Karpas-422 (cell line): ENCODE results near the gene ASIC5. TPM values are rescaled to one million over a fixed set of nuclear protein-coding genes. Genes with fewer than 3 reads are reported as not detected.
A peak's percentile ranks its signal among the peaks of the same experiment; 100 is the strongest.

Experiments used
- DNase-seq: peaks from one replicate; pipeline ENCODE4 v3.0.0-alpha.2; 2015
- H2AFZ ChIP-seq: fragments of 200-600 bp; sonication (generic); 2 replicates; pipeline ENCODE4 v1.6.1; 2014; ENCODE audit warnings: antibody characterized with exemption, low read length, mixed read lengths
- H3K27ac ChIP-seq: fragments of 200-600 bp; sonication (generic); 2 replicates; pipeline ENCODE4 v1.5.1; 2014; ENCODE audit warnings: mild to moderate bottlenecking, low read length, moderate library complexity
- H3K27me3 ChIP-seq: fragments of 200-600 bp; sonication (generic); 2 replicates; pipeline ENCODE4 v1.6.1; 2014; ENCODE audit warnings: low read length, mixed read lengths
- H3K36me3 ChIP-seq: fragments of 200-600 bp; sonication (generic); 2 replicates; pipeline ENCODE4 v1.6.1; 2014; ENCODE audit warnings: low read length, mixed read lengths; ENCODE audit not compliant: insufficient read depth
- H3K4me1 ChIP-seq: fragments of 200-600 bp; sonication (generic); 2 replicates; pipeline ENCODE4 v1.6.1; 2014; ENCODE audit warnings: mild to moderate bottlenecking, low read length, mixed read lengths
- H3K4me2 ChIP-seq: fragments of 200-600 bp; sonication (generic); 2 replicates; pipeline ENCODE4 v1.6.1; 2014; ENCODE audit warnings: low read length, low read depth, mild to moderate bottlenecking; ENCODE audit not compliant: poor library complexity, severe bottlenecking
- H3K4me3 ChIP-seq: fragments of 200-600 bp; sonication (generic); 2 replicates; pipeline ENCODE4 v1.5.1; 2014; ENCODE audit warnings: mild to moderate bottlenecking, antibody characterized with exemption, low read length, mixed read lengths
- H3K79me2 ChIP-seq: fragments of 200-600 bp; sonication (generic); 2 replicates; pipeline ENCODE4 v1.6.1; 2014; ENCODE audit warnings: mild to moderate bottlenecking, low read length, mixed read lengths
- H3K9ac ChIP-seq: fragments of 200-600 bp; sonication (generic); 2 replicates; pipeline ENCODE4 v1.6.0; 2014; ENCODE audit warnings: low read length
- H3K9me2 ChIP-seq: fragments of 200-600 bp; sonication (generic), shearing (Covaris generic); replicated peaks from 2 replicates; pipeline ENCODE4 v1.6.0; 2014; ENCODE audit warnings: mild to moderate bottlenecking, low read length, moderate library complexity; ENCODE audit not compliant: insufficient read depth
- H3K9me3 ChIP-seq: fragments of 300-700, 200-600 bp; sonication (generic); 2 replicates; pipeline ENCODE4 v1.6.1; 2014; ENCODE audit warnings: low read length, mixed read lengths
- H4K20me1 ChIP-seq: fragments of 200-600 bp; sonication (generic); 2 replicates; pipeline ENCODE4 v1.6.1; 2014; ENCODE audit warnings: mild to moderate bottlenecking, antibody characterized with exemption, low read length, low read depth; ENCODE audit not compliant: insufficient read depth
- total RNA-seq: library from RNA; depleted of rRNA; stranded (reverse); fragments of >200 nt; shearing (Covaris generic); gene quantifications from 2 replicates; pipeline ENCODE4 v1.2.3, GENCODE V29; 2014; ENCODE audit warnings: low replicate concordance

The ASIC5 gene
- total RNA-seq, 1 experiment from 2014 or later = not detected

DNA sequence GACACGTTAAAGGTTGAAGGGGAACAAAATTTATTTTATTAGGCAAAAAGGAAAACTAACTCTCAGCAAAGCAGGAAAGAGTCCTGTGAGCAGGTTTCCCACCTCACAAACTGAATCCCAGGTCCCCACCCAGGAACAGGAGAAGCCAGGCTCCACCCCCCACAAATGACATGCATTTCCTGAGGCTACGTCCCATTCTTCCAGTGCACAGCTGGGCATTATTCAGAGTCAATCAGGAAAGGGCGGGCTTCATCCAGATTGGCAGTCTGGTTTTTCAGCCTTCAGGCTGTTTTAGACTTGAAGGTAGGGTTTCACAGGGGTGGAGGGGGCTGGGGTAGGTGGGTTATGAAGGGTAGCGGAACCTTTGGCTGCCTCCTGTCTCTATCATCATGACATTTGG is 11.9 kb upstream of the ASIC5 start:
- Histone ChIP-seq H3K9ac (no peak overlapping the region), H3K27ac (no peak overlapping the region), H3K27me3 (peaks cover 3% of the 10 kb centered on the region; the same call in 1 of the 2 replicates), H3K4me2 (no peak overlapping the region), H3K4me1 (peaks cover 6% of the 10 kb centered on the region), H3K36me3 (no peaks in the 10 kb centered on the region), H2AFZ (no peak overlapping the region), H3K4me3 (no peak overlapping the region), H3K9me3 (peaks cover 17% of the 10 kb centered on the region; the same call in 1 of the 2 replicates), H3K79me2 (no peaks in the 10 kb centered on the region), H4K20me1 (no peaks in the 10 kb centered on the region), H3K9me2 (no peaks in the 10 kb centered on the region)
- no peak for DNase-seq

GRCh38 chr4:155875878-155876277 is 9.8 kb upstream of the ASIC5 start:
- no peak overlapping the region for H3K4me3 ChIP-seq
- no peak overlapping the region for H3K27ac ChIP-seq
- DNase-seq = no peak
- H3K36me3 ChIP-seq = no peaks in the 10 kb centered on the region
- no peak overlapping the region for H2AFZ ChIP-seq
- H3K4me1 ChIP-seq = peaks cover 6% of the 10 kb centered on the region
- no peak overlapping the region for H3K9ac ChIP-seq
- no peaks in the 10 kb centered on the region for H4K20me1 ChIP-seq
- no peaks in the 10 kb centered on the region for H3K79me2 ChIP-seq
- H3K9me2 ChIP-seq = no peaks in the 10 kb centered on the region
- H3K9me3 ChIP-seq = peaks cover 17% of the 10 kb centered on the region; the same call in 1 of the 2 replicates
- peaks cover 3% of the 10 kb centered on the region; the same call in 1 of the 2 replicates for H3K27me3 ChIP-seq
- no peak overlapping the region for H3K4me2 ChIP-seq

DNA sequence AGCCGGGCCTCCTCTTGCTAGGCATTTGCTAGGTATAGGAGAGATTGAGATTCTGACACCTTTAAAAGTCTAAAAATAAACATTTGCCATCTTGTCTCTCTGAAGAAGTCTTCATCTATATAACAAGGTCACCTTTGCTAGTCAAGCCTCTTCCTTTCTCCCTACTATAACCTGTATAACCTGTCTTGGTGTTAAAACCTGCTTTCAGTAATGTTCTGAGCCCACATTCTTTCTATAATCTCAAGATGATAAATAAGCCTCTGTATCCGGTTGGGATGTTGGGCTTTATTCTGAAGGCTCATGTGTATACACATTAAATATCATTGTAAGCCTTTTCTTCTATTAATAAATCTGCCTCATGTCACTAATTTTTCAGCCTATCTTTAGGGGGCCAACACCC is 10.2 kb downstream of the ASIC5 start:
- Histone ChIP-seq H3K36me3 (no peaks in the 10 kb centered on the region), H3K9me2 (no peaks in the 10 kb centered on the region), H3K4me2 (no peak overlapping the region), H3K27ac (no peak overlapping the region), H3K4me3 (no peak overlapping the region), H4K20me1 (no peaks in the 10 kb centered on the region), H3K4me1 (peaks cover 14% of the 10 kb centered on the region), H3K27me3 (no peaks in the 10 kb centered on the region), H2AFZ (peak overlapping the region; percentile 9; the same call in 1 of the 2 replicates), H3K9me3 (no peaks in the 10 kb centered on the region), H3K9ac (no peak overlapping the region), H3K79me2 (no peaks in the 10 kb centered on the region)
- no peak for DNase-seq

DNA sequence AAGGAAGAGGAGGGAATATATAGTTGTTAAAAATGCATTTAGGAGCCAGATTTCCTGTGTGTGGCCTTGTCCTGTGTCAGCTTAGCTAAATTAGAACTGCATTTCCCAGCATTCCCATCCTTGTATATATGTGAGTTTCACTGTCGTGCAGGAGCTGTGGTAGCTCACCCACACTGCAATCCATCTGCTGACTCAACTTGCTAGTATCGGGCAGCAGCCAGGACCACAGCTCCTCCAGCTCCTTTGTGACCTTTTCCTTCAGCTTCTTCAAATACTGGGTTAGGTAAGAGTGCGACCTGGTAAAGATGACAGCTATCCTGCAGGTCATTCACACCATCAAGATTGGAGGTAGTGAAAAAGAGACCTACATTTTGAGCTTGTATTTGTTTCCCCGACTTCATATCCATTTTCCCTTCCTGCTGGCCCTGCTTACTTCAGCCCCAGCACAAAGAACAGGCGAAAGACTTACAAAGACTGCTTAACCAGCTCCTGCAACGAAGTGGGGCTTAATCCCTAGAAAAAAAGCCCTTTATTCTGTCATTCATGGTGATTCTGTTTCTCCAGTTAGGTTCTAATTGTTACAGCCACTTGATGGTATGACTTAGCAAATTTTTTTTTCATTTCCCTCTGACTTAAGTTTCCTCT is 11.4 kb downstream of the ASIC5 start:
- Histone ChIP-seq H3K27ac (no peak overlapping the region), H3K27me3 (no peaks in the 10 kb centered on the region), H3K9me3 (no peaks in the 10 kb centered on the region), H3K4me1 (peaks cover 14% of the 10 kb centered on the region), H3K79me2 (no peaks in the 10 kb centered on the region), H2AFZ (peak overlapping the region; percentile 70), H4K20me1 (no peaks in the 10 kb centered on the region), H3K36me3 (no peaks in the 10 kb centered on the region; the same call in 1 of the 2 replicates), H3K9me2 (no peaks in the 10 kb centered on the region), H3K9ac (peak overlapping the region; percentile 8), H3K4me3 (no peak overlapping the region), H3K4me2 (peak overlapping the region; percentile 20)
- no peak for DNase-seq

DNA sequence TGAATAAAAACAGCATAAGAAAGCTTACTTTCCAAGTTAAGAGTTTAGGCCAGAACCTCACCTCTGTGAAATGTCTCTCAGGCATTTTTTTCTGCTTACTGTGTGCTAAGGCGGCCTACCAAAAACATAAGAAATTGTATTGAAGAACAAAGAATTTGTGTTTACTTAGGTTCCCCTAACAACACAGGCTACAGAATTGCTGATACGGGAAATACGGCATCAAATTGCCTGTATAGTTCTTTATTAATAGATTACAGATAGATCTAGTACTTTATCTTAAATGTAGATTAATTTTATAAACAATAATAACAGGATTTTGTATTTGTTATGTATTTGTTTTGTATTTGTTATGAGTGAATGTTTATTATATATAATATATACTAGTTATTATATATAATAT is 12.9 kb downstream of the ASIC5 start:
- Histone ChIP-seq H3K4me1 (peaks cover 14% of the 10 kb centered on the region), H3K4me2 (no peak overlapping the region), H3K79me2 (no peaks in the 10 kb centered on the region), H2AFZ (no peak overlapping the region), H3K4me3 (no peak overlapping the region), H3K36me3 (no peaks in the 10 kb centered on the region; the same call in 1 of the 2 replicates), H3K9me3 (no peaks in the 10 kb centered on the region), H4K20me1 (no peaks in the 10 kb centered on the region), H3K9ac (no peak overlapping the region), H3K9me2 (no peaks in the 10 kb centered on the region), H3K27ac (no peak overlapping the region), H3K27me3 (no peaks in the 10 kb centered on the region; the same call in 1 of the 2 replicates)
- DNase-seq = no peak

- peaks cover 2% of the 10 kb centered on the region; the same call in 1 of the 2 replicates for H3K4me1 ChIP-seq
- H3K27ac ChIP-seq = no peak overlapping the region
- H3K9ac ChIP-seq = no peak overlapping the region
- no peak for DNase-seq
- H3K36me3 ChIP-seq = no peaks in the 10 kb centered on the region; the same call in 1 of the 2 replicates
- H3K9me2 ChIP-seq = no peaks in the 10 kb centered on the region
- H3K9me3 ChIP-seq = 0 out of 2 replicates have a peak, but pooled peaks cover 5% of the 10 kb centered on the region
- no peaks in the 10 kb centered on the region for H3K79me2 ChIP-seq
- H3K4me3 ChIP-seq = no peak overlapping the region
- H2AFZ ChIP-seq = no peak overlapping the region
- H3K27me3 ChIP-seq = no peaks in the 10 kb centered on the region; the same call in 1 of the 2 replicates
- no peak overlapping the region for H3K4me2 ChIP-seq
- H4K20me1 ChIP-seq = no peaks in the 10 kb centered on the region
Measured at GRCh38 chr4:155849042-155849441, 17.0 kb downstream of the ASIC5 start.

GRCh38 chr4:155846929-155847328 is 19.1 kb downstream of the ASIC5 start:
- Histone ChIP-seq H2AFZ (no peak overlapping the region), H3K27ac (no peak overlapping the region), H3K27me3 (no peaks in the 10 kb centered on the region; the same call in 1 of the 2 replicates), H4K20me1 (no peaks in the 10 kb centered on the region), H3K4me1 (peaks cover 16% of the 10 kb centered on the region), H3K4me2 (no peak overlapping the region), H3K79me2 (no peaks in the 10 kb centered on the region), H3K4me3 (no peak overlapping the region), H3K9me2 (no peaks in the 10 kb centered on the region), H3K36me3 (no peaks in the 10 kb centered on the region; the same call in 1 of the 2 replicates), H3K9ac (no peak overlapping the region), H3K9me3 (0 out of 2 replicates have a peak, but pooled peaks cover 5% of the 10 kb centered on the region)
- no peak for DNase-seq

DNA sequence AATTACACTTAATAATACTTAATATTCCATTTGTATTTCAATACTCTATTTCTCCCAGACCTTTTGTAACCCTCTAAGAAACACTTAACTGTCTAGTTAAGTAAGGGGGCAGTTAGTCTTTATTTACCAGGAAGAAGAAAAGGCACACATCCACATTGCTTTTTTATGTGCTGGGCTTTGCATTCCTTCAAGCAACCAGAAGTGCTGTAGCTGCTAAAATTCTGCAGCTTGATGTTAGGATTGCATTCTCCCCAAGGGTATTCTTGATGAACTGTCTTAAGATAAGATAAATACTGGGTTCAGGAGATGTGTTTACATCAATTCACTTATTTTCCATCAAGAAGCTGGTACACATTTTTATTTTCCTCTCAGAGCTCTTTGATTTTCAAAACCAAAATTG is 24.0 kb downstream of the ASIC5 start:
- H3K4me2 ChIP-seq = no peak overlapping the region
- H3K9me3 ChIP-seq = 0 out of 2 replicates have a peak, but pooled peaks cover 3% of the 10 kb centered on the region
- no peak overlapping the region for H3K9ac ChIP-seq
- no peak overlapping the region for H3K4me3 ChIP-seq
- no peak overlapping the region for H2AFZ ChIP-seq
- no peaks in the 10 kb centered on the region for H3K79me2 ChIP-seq
- no peaks in the 10 kb centered on the region for H3K27me3 ChIP-seq
- no peak for DNase-seq
- H3K36me3 ChIP-seq = no peaks in the 10 kb centered on the region
- H4K20me1 ChIP-seq = no peaks in the 10 kb centered on the region
- H3K27ac ChIP-seq = no peak overlapping the region
- peaks cover 16% of the 10 kb centered on the region for H3K4me1 ChIP-seq
- H3K9me2 ChIP-seq = no peaks in the 10 kb centered on the region
